NCI-H774 (cell line): Measurements from ENCODE around the gene STK32C.
"Not testable (repeated sequence)": the region's sequence is repeated elsewhere in the genome, so short reads cannot be mapped to it uniquely, and the experiment has no call there.

Source experiments
- DNase-seq: peaks from one replicate; lab custom pipeline; 2025; lab: John Stamatoyannopoulos, UW

STK32C gene

GRCh38 chr10:132168571-132169030, 139.1 kb downstream of the STK32C start:
- DNase-seq, result no peak

DNA sequence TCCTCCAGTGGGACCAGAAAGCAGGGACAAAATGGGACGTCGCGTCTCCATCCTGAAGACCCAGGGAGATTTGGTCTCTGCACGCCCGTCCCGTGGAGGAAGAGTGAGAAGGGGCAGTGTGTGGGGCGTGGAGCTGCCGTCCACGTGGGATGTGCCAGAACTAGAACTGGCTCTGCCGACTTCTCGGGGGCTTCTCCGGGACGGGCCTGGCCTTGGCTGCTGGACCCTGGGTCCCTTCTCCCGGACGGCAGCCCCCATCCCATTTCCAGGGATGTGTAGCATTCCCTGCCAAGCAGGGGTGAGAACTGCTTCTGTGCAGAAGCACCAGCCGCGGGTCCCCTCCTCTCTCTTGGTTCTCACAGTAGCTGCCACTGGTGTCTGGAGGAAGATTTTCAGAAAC, 139.8 kb downstream of the STK32C start:
- DNase-seq, result no peak

GRCh38 chr10:132167041-132167674, 140.6 kb downstream of the STK32C start:
- DNase-seq, result no peak

DNA sequence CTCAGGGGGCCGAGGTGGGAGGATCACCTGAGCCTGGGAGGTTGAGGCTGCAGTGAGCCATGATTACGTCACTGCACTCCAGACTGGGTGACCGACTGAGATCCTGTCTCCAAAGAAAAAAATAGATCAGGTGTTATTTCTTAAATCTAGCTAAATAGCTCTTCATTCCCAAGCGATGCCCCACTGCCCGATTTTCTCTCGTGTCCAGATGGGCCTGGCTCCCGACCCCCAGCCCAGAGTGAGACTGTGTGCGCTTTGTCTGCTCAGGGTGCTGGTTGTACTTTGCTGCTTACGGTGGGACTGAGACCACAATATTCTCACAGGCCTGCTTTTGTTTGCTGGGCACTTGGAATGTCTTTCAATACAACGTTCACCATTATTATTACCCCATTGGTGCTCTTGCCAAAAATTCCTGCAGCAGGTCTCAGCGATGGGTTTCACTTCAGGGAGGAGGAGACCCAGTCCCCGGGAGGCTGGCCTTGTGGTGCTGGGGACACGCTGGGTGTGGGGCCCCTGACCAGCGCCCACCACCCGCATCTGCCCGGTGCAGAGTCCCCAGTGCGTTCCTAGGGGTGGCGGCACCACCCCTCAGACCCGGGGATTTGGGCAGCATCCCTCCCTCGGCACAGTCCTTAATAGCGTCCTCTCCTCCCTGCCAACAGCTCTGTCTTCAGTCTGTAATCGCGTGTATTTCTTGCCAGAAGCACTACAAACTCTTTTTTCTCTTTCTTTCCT, 141.4 kb downstream of the STK32C start:
- DNase-seq, result no peak

- DNase-seq, result no peak
These were observed 142.3 kb downstream of the STK32C start for GRCh38 chr10:132165416-132165980.

- DNase-seq, result no peak
These were observed 142.9 kb downstream of the STK32C start for GRCh38 chr10:132164761-132165278.

- no peak for DNase-seq
These were observed 143.8 kb downstream of the STK32C start for GRCh38 chr10:132163826-132164515.

DNA sequence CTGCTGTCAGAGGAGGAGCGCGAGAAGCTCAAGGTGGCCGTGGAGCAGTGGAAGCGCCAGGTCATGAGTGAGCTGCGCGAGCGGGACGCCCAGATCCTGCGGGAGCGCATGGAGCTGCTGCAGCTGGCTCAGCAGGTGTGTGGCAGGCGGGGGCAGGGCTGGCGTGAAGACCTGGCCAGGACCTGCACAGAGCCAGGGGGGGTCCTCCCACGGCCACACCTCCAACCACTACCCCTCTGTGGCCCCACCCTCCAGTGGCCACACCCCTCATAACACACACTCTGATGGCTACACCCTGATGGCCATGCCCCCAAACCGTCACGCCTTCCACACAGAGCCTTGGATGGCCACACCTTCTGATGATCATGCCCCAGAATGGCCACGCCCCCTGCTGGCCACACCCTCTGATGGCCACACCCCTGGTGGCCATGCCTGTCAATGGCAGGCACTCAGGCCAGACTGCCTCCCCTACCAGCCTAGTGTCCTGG, 144.4 kb downstream of the STK32C start:
- peak; percentile 80 for DNase-seq

- DNase-seq, result no peak
These were observed 145.0 kb downstream of the STK32C start for GRCh38 chr10:132162590-132163277.

GRCh38 chr10:132162021-132162531, 145.7 kb downstream of the STK32C start:
- DNase-seq, result no peak

GRCh38 chr10:132160834-132161622, 146.7 kb downstream of the STK32C start:
- not testable (repeated sequence) for DNase-seq

- DNase-seq, result not testable (repeated sequence)
These were observed 147.5 kb downstream of the STK32C start for GRCh38 chr10:132160231-132160630.

DNA sequence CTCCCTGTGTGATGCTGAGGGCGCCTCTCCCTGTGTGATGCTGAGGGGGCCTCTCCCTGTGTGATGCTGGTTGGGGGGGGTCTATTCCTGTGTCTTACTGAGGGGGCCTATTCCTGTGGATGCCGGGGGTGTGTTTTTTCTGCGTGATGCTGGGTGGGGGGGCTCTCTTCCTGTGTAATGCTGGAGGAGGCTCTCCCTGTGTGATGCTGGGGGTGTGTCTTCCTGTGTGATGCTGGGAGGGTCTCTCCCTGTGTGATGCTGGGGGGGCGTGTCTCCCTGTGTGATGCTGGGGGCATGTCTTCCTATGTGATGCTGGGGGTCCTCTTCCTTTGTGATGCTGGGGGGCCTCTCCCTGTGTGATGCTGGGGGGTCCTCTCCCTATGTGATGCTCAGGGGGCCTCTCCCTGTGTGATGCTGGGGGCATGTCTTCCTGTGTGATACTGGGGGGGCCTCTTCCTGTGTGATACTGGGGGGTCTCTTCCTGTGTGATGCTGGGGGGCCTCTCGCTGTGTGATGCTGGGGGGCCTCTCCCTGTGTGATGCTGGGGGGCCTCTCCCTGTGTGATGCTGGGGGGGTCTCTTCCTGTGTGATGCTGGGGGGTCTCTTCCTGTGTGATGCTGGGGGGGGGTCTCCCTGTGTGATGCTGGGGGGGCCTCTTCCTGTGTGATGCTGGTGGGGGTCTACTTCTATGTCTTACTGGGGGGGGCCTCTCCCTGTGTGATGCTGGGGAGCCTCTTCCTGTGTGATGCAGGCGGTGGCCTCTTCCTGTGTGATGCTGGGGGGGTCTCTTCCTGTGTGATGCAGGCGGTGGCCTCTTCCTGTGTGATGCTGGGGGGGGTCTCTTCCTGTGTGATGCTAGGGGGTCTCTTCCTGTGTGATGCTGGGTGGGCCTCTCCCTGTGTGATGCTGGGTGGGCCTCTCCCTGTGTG, 148.2 kb downstream of the STK32C start:
- not testable (repeated sequence) for DNase-seq

GRCh38 chr10:132158823-132159222, 148.9 kb downstream of the STK32C start:
- no peak for DNase-seq

DNA sequence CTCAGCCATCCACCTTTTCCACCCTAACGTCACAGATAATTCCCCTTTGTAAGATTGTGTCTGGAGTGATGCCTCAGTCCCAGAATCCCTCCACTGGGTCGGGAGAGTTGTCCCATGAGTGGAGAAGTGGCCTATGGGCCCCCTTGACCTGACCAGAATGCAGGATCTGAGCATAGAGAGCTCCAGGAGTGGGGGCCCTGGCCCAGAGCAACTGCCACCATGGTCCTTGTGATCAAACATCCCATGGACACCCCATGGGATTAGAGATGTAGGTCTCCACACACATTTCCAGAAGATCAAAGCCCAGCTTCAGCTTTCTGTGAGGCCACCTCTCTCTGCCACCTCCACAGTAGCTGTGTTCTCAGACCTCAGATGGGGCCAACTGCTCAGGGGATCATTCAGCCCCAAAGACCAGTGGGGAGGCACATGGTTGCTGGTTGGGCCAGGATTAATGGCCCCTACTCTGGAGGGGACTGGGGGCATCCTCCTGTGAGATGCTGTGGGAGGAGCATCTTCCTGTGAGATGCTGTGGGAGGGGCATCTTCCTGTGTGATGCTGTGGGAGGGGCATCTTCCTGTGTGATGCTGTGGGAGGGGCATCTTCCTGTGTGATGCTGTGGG, 149.5 kb downstream of the STK32C start:
- no peak for DNase-seq
